Keratinocyte (primary cell): Measurements from ENCODE around the gene TMEM19. TPM values are rescaled to one million over a fixed set of nuclear protein-coding genes. Genes with fewer than 3 reads are reported as not detected.
A peak's percentile ranks its signal among the peaks of the same experiment; 100 is the strongest.

Source experiments
- DNase-seq: peaks from one replicate; pipeline ENCODE4 v3.0.0-alpha.2; 2011; ENCODE audit warnings: low read depth, missing footprints, low spot score
- FAIRE-seq: peaks from 2 replicates; lab custom pipeline; 2011; peaks lifted over from hg19 to GRCh38; lab: Jason Lieb, UNC
- H2AFZ ChIP-seq: 2 replicates; pipeline ENCODE4 v1.6.0; 2012; ENCODE audit warnings: low read length, control low read depth, inconsistent platforms; ENCODE audit not compliant: control insufficient read depth
- H3K27ac ChIP-seq: 2 replicates; pipeline ENCODE4 v1.5.1; 2011; ENCODE audit warnings: low read length; ENCODE audit not compliant: control insufficient read depth, insufficient read depth
- H3K27me3 ChIP-seq: 3 replicates; pipeline ENCODE4 v1.6.0; 2011; ENCODE audit warnings: low read length; ENCODE audit not compliant: control insufficient read depth, insufficient read depth; ENCODE audit errors: extremely low read depth
- H3K36me3 ChIP-seq, 2 experiments: 2 replicates in 1 of 2; 3 replicates in 1 of 2; pipeline ENCODE4 v1.5.1; 2011; ENCODE audit warnings: low read length in 2 of 2, mild to moderate bottlenecking in 1 of 2; ENCODE audit not compliant: control insufficient read depth in 2 of 2, insufficient read depth in 2 of 2; ENCODE audit errors: extremely low read depth in 1 of 2
- H3K4me1 ChIP-seq: 3 replicates; pipeline ENCODE4 v1.5.1; 2011; ENCODE audit warnings: low read length; ENCODE audit not compliant: control insufficient read depth, insufficient read depth; ENCODE audit errors: extremely low read depth
- H3K4me2 ChIP-seq: 3 replicates; pipeline ENCODE4 v1.6.0; 2011; ENCODE audit warnings: low read depth, low read length; ENCODE audit not compliant: control insufficient read depth, insufficient read depth; ENCODE audit errors: extremely low read depth
- H3K4me3 ChIP-seq, 3 experiments: fragments of 200-600 bp in 1 of 3; sonication (generic) in 1 of 3; 2 replicates in 2 of 3; 3 replicates in 1 of 3; pipeline ENCODE4 v1.5.1; 2011 to 2016; ENCODE audit warnings: low read length in 3 of 3, mild to moderate bottlenecking in 3 of 3, control low read depth in 2 of 3, inconsistent platforms in 1 of 3, low read depth in 1 of 3, mixed read lengths in 1 of 3, mixed run types in 1 of 3, moderate library complexity in 1 of 3; ENCODE audit not compliant: control insufficient read depth in 2 of 3, insufficient read depth in 2 of 3; ENCODE audit errors: extremely low read depth in 1 of 3
- H3K79me2 ChIP-seq: 2 replicates; pipeline ENCODE4 v1.6.0; 2012; ENCODE audit warnings: low read length; ENCODE audit not compliant: control insufficient read depth, insufficient read depth
- H3K9ac ChIP-seq: 3 replicates; pipeline ENCODE4 v1.6.0; 2011; ENCODE audit warnings: low read length; ENCODE audit not compliant: control insufficient read depth, insufficient read depth; ENCODE audit errors: extremely low read depth
- H3K9me1 ChIP-seq: 3 replicates; pipeline ENCODE4 v1.6.0; 2011; ENCODE audit warnings: low read length; ENCODE audit not compliant: control insufficient read depth, insufficient read depth; ENCODE audit errors: extremely low read depth
- H3K9me3 ChIP-seq: 2 replicates; pipeline ENCODE4 v1.5.1; 2012; ENCODE audit warnings: low read depth, low read length; ENCODE audit not compliant: control insufficient read depth
- H4K20me1 ChIP-seq: 3 replicates; pipeline ENCODE4 v1.6.0; 2011; ENCODE audit warnings: low read length; ENCODE audit not compliant: control insufficient read depth, insufficient read depth; ENCODE audit errors: extremely low read depth
- EZH2 ChIP-seq: IDR thresholded peaks from one replicate; pipeline ENCODE4 v1.6.1; 2012; ENCODE audit warnings: inconsistent platforms, mild to moderate bottlenecking, low read length, moderate library complexity
- dilution Hi-C: fragments of 300-500 bp; cut with MboI; formaldehyde crosslinking; loops from one replicate; pipeline ENCODE4 v1.7.0; 2020; ENCODE audit warnings: low sequenced_read_pairs; ENCODE audit not compliant: extremely low pct_ligation_motif_present
- polyA plus RNA-seq, 5 experiments: library from polyadenylated mRNA; depleted of rRNA in 3 of 5; stranded (reverse) in 3 of 5; stranded (forward) in 1 of 5; unstranded in 1 of 5; fragments of >200 nt; gene quantifications; 1 replicate in 1 of 5; 2 replicates in 3 of 5; 3 replicates in 1 of 5; pipeline versions ENCODE4 v1.2.1 to v1.2.3, GENCODE V29; 2011 to 2012; ENCODE audit warnings: missing spikeins in 2 of 5, low read depth in 1 of 5, low replicate concordance in 1 of 5
- TF ChIP-seq, protein P1 (sequence below), 3 experiments: IDR thresholded peaks in 1 of 3; conservative IDR thresholded peaks in 1 of 3; optimal IDR thresholded peaks in 1 of 3; 2 replicates in 2 of 3; 3 replicates in 1 of 3; pipeline versions ENCODE3 to v1.5.1; 2011; ENCODE audit warnings: low read length in 3 of 3, mild to moderate bottlenecking in 3 of 3, moderate library complexity in 2 of 3, control low read depth in 1 of 3, inconsistent platforms in 1 of 3; ENCODE audit not compliant: insufficient read depth in 2 of 3; ENCODE audit errors: extremely low read depth in 1 of 3

Gene TMEM19
- polyA plus RNA-seq, 1 donor (not counting 4 experiments of a cell fraction or from before 2014, with no cell fraction given), result 38.8 TPM

DNA sequence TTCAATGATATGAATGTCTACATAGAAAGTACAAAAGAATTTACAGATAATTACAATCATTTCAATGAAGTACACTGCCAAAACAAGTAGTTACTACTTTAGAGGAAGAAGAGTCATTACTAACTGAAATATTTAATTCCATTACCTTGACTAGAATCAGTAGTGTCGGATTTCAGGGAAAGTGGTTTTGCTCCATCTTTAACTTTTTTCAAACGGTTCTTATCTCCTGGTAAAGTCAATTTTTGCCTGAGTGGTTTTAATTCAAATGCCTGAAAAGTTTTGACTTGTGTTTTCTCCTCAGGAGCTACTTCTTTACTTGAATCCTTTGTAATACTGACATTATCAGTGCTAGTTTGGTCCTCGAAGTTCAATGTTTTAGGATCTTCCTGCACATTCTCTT is 29.1 kb upstream of the TMEM19 start:
- TF ChIP-seq EZH2, result no peak
- TF ChIP-seq, protein P1, sequence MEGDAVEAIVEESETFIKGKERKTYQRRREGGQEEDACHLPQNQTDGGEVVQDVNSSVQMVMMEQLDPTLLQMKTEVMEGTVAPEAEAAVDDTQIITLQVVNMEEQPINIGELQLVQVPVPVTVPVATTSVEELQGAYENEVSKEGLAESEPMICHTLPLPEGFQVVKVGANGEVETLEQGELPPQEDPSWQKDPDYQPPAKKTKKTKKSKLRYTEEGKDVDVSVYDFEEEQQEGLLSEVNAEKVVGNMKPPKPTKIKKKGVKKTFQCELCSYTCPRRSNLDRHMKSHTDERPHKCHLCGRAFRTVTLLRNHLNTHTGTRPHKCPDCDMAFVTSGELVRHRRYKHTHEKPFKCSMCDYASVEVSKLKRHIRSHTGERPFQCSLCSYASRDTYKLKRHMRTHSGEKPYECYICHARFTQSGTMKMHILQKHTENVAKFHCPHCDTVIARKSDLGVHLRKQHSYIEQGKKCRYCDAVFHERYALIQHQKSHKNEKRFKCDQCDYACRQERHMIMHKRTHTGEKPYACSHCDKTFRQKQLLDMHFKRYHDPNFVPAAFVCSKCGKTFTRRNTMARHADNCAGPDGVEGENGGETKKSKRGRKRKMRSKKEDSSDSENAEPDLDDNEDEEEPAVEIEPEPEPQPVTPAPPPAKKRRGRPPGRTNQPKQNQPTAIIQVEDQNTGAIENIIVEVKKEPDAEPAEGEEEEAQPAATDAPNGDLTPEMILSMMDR (optimal IDR thresholded peaks at IDR 0.05 in 1 of 3, IDR thresholded peaks at IDR 0.05 in 1 of 3, conservative IDR thresholded peaks at IDR 0.05 in 1 of 3; ENCODE audit: extremely low read depth in 1 of 3, insufficient read depth in 2 of 3, low read length in 3 of 3), result no peak
- Histone ChIP-seq H3K27me3 (no peaks in the 10 kb centered on the region), H2AFZ (no peak overlapping the region), H4K20me1 (peaks cover 4% of the 10 kb centered on the region), H3K4me2 (peak overlapping the region; percentile 18), H3K27ac (no peak overlapping the region), H3K36me3 (peaks cover 8 to 11% of the 10 kb centered on the region in 2 experiments), H3K9ac (no peak overlapping the region), H3K79me2 (peaks cover 91% of the 10 kb centered on the region), H3K4me1 (peaks cover 6% of the 10 kb centered on the region), H3K9me1 (no peaks in the 10 kb centered on the region), H3K9me3 (no peaks in the 10 kb centered on the region), H3K4me3 (no peak overlapping the region)
- dilution Hi-C loops, result no loop called here
- DNase-seq (no peak), FAIRE-seq (no peak)

DNA sequence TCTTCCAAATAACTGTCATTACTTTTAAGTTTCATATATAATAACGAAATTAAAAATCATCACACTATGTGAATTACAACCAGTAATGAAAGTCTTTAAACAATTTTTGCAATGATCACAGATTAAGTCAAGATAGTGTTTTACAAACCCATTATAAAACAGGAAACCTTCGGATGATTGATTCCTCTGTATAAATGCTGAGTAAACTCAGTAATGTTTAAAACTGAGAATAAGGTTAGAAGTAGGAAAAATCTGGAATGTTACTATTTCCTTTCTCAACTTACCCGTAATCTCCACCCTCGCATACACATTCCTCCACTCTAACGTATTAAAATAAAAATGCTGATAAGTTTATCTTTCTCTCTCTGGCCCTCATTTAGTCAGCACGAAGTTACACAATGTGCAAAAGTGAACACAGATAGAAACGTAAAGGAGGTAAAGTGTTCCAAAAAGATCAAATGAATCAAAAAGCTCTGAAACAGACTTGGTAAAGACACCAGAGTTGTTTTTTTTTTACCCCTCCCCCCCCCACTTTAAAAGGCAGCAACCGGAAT is 23.8 kb upstream of the TMEM19 start:
- peak overlapping the region; percentile 100 for H3K9ac ChIP-seq
- peaks cover 0 to 3% of the 10 kb centered on the region in 2 experiments for H3K36me3 ChIP-seq
- H3K9me3 ChIP-seq, result no peaks in the 10 kb centered on the region
- TF ChIP-seq, protein P1 (optimal IDR thresholded peaks at IDR 0.05 in 1 of 3, IDR thresholded peaks at IDR 0.05 in 1 of 3, conservative IDR thresholded peaks at IDR 0.05 in 1 of 3; ENCODE audit: extremely low read depth in 1 of 3, insufficient read depth in 2 of 3, low read length in 3 of 3), result no peak
- no peak for TF ChIP-seq EZH2
- DNase-seq (no peak), FAIRE-seq (no peak)
- H3K4me2 ChIP-seq, result peak overlapping the region; percentile 88
- H3K79me2 ChIP-seq, result peaks cover 75% of the 10 kb centered on the region
- no peak overlapping the region for H2AFZ ChIP-seq
- dilution Hi-C loops, result loop anchor here (5.0 kb wide), 1 partner anchor 75 kb away; no protein-coding TSS in a partner anchor
- peak overlapping the region; percentile 99 for H3K27ac ChIP-seq
- H3K9me1 ChIP-seq, result no peaks in the 10 kb centered on the region
- peak overlapping the region; percentile 87 to 97 (median 92) for H3K4me3 ChIP-seq
- peaks cover 9% of the 10 kb centered on the region for H4K20me1 ChIP-seq
- H3K27me3 ChIP-seq, result no peaks in the 10 kb centered on the region
- peaks cover 9% of the 10 kb centered on the region for H3K4me1 ChIP-seq
